Measurements from ENCODE around the gene ALPP.

Gene ALPP

GRCh38 chr2:232410238-232410900, 31.8 kb downstream of the ALPP start:
- TF ChIP-seq ZNF274 (IDR thresholded peaks at IDR 0.05; ENCODE audit: low read depth, low read length), result no peak
- no peak overlapping the region for H3K4me3 ChIP-seq (ENCODE audit: low read length)

- no peak for TF ChIP-seq ZNF274 (IDR thresholded peaks at IDR 0.05; ENCODE audit: low read depth, low read length)
- H3K4me3 ChIP-seq (ENCODE audit: low read length), result no peak overlapping the region
Observed at GRCh38 chr2:232411901-232412629, 33.5 kb downstream of the ALPP start.

- TF ChIP-seq ZNF274 (IDR thresholded peaks at IDR 0.05; ENCODE audit: low read depth, low read length), result no peak
- H3K4me3 ChIP-seq (ENCODE audit: low read length), result no peak overlapping the region
Observed at GRCh38 chr2:232412986-232413385, 34.4 kb downstream of the ALPP start.

- no peak overlapping the region for H3K4me3 ChIP-seq (ENCODE audit: low read length)
- TF ChIP-seq ZNF274 (IDR thresholded peaks at IDR 0.05; ENCODE audit: low read depth, low read length), result no peak
Observed at GRCh38 chr2:232415138-232415690, 36.7 kb downstream of the ALPP start.

GRCh38 chr2:232415736-232416520, 37.4 kb downstream of the ALPP start:
- TF ChIP-seq ZNF274 (IDR thresholded peaks at IDR 0.05; ENCODE audit: low read depth, low read length), result no peak
- no peak overlapping the region for H3K4me3 ChIP-seq (ENCODE audit: low read length)

- H3K4me3 ChIP-seq (ENCODE audit: low read length), result no peak overlapping the region
- TF ChIP-seq ZNF274 (IDR thresholded peaks at IDR 0.05; ENCODE audit: low read depth, low read length), result no peak
Observed at GRCh38 chr2:232416521-232417470, 38.2 kb downstream of the ALPP start.

- H3K4me3 ChIP-seq (ENCODE audit: low read length), result no peak overlapping the region
- no peak for TF ChIP-seq ZNF274 (IDR thresholded peaks at IDR 0.05; ENCODE audit: low read depth, low read length)
Observed at GRCh38 chr2:232417489-232417888, 38.9 kb downstream of the ALPP start.

- no peak overlapping the region for H3K4me3 ChIP-seq (ENCODE audit: low read length)
- TF ChIP-seq ZNF274 (IDR thresholded peaks at IDR 0.05; ENCODE audit: low read depth, low read length), result no peak
Observed at GRCh38 chr2:232418056-232418455, 39.5 kb downstream of the ALPP start.

GRCh38 chr2:232418466-232419244, 40.1 kb downstream of the ALPP start:
- TF ChIP-seq ZNF274 (IDR thresholded peaks at IDR 0.05; ENCODE audit: low read depth, low read length), result no peak
- no peak overlapping the region for H3K4me3 ChIP-seq (ENCODE audit: low read length)

- H3K4me3 ChIP-seq (ENCODE audit: low read length), result no peak overlapping the region
- TF ChIP-seq ZNF274 (IDR thresholded peaks at IDR 0.05; ENCODE audit: low read depth, low read length), result no peak
Observed at GRCh38 chr2:232419245-232420072, 40.9 kb downstream of the ALPP start.

- H3K4me3 ChIP-seq (ENCODE audit: low read length), result no peak overlapping the region
- TF ChIP-seq ZNF274 (IDR thresholded peaks at IDR 0.05; ENCODE audit: low read depth, low read length), result no peak
Observed at GRCh38 chr2:232420073-232420454, 41.5 kb downstream of the ALPP start.
